NK-92 (cell line): ENCODE data around the gene ZBTB20.
"Not testable (repeated sequence)": the region's sequence is repeated elsewhere in the genome, so short reads cannot be mapped to it uniquely, and the experiment has no call there.

Source experiments
- DNase-seq: peaks from one replicate; lab custom pipeline; 2025; ENCODE audit not compliant: unreplicated experiment; lab: John Stamatoyannopoulos, UW

Gene ZBTB20

GRCh38 chr3:114839476-114839875 is 307.6 kb downstream of the ZBTB20 start:
- DNase-seq, result no peak

GRCh38 chr3:114838025-114838424 is 309.1 kb downstream of the ZBTB20 start:
- DNase-seq, result no peak

- DNase-seq, result no peak
These were observed 312.7 kb downstream of the ZBTB20 start for GRCh38 chr3:114834175-114834940.

- DNase-seq, result no peak
These were observed 315.2 kb downstream of the ZBTB20 start for GRCh38 chr3:114831861-114832260.

GRCh38 chr3:114830652-114831051 is 316.4 kb downstream of the ZBTB20 start:
- no peak for DNase-seq

GRCh38 chr3:114829783-114830182 is 317.3 kb downstream of the ZBTB20 start:
- no peak for DNase-seq

GRCh38 chr3:114827495-114827894 is 319.6 kb downstream of the ZBTB20 start:
- no peak for DNase-seq

- no peak for DNase-seq
These were observed 323.1 kb downstream of the ZBTB20 start for GRCh38 chr3:114824014-114824413.

GRCh38 chr3:114823061-114823460 is 324.0 kb downstream of the ZBTB20 start:
- DNase-seq, result no peak

- no peak for DNase-seq
These were observed 331.0 kb downstream of the ZBTB20 start for GRCh38 chr3:114816052-114816451.

GRCh38 chr3:114812541-114813238 is 334.4 kb downstream of the ZBTB20 start:
- not testable (repeated sequence) for DNase-seq

- DNase-seq, result no peak
These were observed 337.2 kb downstream of the ZBTB20 start for GRCh38 chr3:114809668-114810413.

GRCh38 chr3:114804099-114804498 is 343.0 kb downstream of the ZBTB20 start:
- DNase-seq, result no peak

GRCh38 chr3:114803042-114803695 is 343.9 kb downstream of the ZBTB20 start:
- DNase-seq, result no peak

- DNase-seq, result no peak
These were observed 346.6 kb downstream of the ZBTB20 start for GRCh38 chr3:114800272-114801031.

GRCh38 chr3:114799816-114800215 is 347.3 kb downstream of the ZBTB20 start:
- DNase-seq, result no peak

GRCh38 chr3:114796796-114797195 is 350.3 kb downstream of the ZBTB20 start:
- DNase-seq, result no peak

GRCh38 chr3:114794894-114795630 is 352.0 kb downstream of the ZBTB20 start:
- DNase-seq, result no peak

- DNase-seq, result no peak
These were observed 354.7 kb downstream of the ZBTB20 start for GRCh38 chr3:114792159-114792918.
